ENCODE data around the gene WFDC5. TPM values are rescaled to one million over a fixed set of nuclear protein-coding genes. Genes with fewer than 3 reads are reported as not detected.
"Not testable (repeated sequence)": the region's sequence is repeated elsewhere in the genome, so short reads cannot be mapped to it uniquely, and the experiment has no call there.

WFDC5 gene
- total RNA-seq, 1 donor from 2014 or later, result not detected

DNA sequence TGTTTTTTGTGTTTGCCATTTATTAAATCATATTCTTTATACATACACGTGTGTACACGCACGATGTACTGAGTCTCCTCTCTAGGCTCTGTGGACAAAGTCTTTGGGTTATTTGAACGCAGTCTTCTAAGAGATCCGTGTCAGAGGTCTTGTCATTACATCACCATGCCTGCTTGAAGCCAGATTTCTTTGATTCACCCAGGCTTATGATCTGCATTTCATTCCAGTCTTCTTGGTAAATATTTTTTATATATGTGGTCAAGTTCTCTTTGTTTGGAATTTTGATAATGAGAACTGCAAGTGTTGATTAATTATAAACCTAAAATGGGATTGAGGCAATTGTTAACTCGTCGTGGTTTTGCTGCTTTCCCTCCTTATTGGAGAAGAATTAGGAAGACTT is 48.6 kb downstream of the WFDC5 start:
- H3K27me3 ChIP-seq (ENCODE audit: low read depth), result no peaks in the 10 kb centered on the region
- DNase-seq, result no peak
- no peaks in the 10 kb centered on the region for H3K9me3 ChIP-seq (replicated peaks)
- no peaks in the 10 kb centered on the region for H3K36me3 ChIP-seq
- no peak overlapping the region for H3K4me3 ChIP-seq
- intact Hi-C loops (cut with micrococcal nuclease), result no loop called here
- TF ChIP-seq, protein P1, sequence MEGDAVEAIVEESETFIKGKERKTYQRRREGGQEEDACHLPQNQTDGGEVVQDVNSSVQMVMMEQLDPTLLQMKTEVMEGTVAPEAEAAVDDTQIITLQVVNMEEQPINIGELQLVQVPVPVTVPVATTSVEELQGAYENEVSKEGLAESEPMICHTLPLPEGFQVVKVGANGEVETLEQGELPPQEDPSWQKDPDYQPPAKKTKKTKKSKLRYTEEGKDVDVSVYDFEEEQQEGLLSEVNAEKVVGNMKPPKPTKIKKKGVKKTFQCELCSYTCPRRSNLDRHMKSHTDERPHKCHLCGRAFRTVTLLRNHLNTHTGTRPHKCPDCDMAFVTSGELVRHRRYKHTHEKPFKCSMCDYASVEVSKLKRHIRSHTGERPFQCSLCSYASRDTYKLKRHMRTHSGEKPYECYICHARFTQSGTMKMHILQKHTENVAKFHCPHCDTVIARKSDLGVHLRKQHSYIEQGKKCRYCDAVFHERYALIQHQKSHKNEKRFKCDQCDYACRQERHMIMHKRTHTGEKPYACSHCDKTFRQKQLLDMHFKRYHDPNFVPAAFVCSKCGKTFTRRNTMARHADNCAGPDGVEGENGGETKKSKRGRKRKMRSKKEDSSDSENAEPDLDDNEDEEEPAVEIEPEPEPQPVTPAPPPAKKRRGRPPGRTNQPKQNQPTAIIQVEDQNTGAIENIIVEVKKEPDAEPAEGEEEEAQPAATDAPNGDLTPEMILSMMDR (IDR thresholded peaks at IDR 0.05; ENCODE audit: borderline replicate concordance), result no peak
- no peak overlapping the region for H3K27ac ChIP-seq (replicated peaks)
- no peaks in the 10 kb centered on the region for H3K4me1 ChIP-seq

DNA sequence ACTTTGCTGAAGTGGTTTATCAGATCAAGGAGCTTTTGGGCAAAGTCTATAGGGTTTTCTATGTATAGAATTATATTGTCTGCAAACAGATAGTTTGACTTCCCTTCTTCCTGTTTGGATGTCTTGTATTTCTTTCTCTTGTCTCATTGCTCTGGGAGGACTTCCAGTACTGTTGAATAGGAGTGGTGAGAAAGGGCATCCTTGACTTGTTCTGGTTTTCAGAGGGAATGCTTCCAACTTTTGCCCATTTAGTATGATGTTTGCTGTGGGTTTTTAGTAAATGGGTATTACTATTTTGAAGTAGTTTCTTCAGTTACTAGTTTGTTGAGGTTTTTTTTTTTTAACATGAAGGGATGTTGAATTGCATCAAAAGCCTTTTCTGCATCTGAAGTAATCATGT is 50.2 kb downstream of the WFDC5 start:
- Histone ChIP-seq H3K4me3 (no peak overlapping the region), H3K4me1 (no peaks in the 10 kb centered on the region)
- TF ChIP-seq, protein P1 (IDR thresholded peaks at IDR 0.05; ENCODE audit: borderline replicate concordance), result no peak

DNA sequence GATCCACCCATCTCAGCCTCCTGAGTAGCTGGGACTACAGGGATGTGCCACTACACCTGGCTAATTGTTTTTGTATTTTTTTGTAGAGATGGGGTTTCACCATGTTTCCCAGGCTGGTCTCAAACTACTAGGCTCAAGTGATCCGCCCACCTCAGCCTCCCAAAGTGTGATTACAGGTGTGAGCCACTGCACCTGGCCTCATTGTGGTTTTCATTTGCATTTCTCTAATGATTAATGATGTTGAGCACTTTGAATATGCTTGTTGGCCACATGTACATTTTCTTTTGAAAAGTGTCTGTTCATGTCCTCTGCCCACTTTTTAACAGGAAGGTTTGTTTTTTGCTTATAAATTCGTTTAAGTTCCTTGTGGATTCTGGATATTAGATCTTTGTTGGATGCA is 51.9 kb downstream of the WFDC5 start:
- DNase-seq; H3K4me3 ChIP-seq; H3K4me1 ChIP-seq; intact Hi-C loops (cut with micrococcal nuclease); H3K9me3 ChIP-seq (replicated peaks); H3K27me3 ChIP-seq (ENCODE audit: low read depth); H3K27ac ChIP-seq (replicated peaks); H3K36me3 ChIP-seq: not testable (repeated sequence)

More for the DNA sequence above, 50.2 kb downstream of the WFDC5 start:
- no peak overlapping the region for H3K27ac ChIP-seq (replicated peaks)
- H3K36me3 ChIP-seq, result no peaks in the 10 kb centered on the region
- H3K9me3 ChIP-seq (replicated peaks), result no peaks in the 10 kb centered on the region
- DNase-seq, result no peak
- intact Hi-C loops (cut with micrococcal nuclease), result no loop called here
- H3K27me3 ChIP-seq (ENCODE audit: low read depth), result no peaks in the 10 kb centered on the region

DNA sequence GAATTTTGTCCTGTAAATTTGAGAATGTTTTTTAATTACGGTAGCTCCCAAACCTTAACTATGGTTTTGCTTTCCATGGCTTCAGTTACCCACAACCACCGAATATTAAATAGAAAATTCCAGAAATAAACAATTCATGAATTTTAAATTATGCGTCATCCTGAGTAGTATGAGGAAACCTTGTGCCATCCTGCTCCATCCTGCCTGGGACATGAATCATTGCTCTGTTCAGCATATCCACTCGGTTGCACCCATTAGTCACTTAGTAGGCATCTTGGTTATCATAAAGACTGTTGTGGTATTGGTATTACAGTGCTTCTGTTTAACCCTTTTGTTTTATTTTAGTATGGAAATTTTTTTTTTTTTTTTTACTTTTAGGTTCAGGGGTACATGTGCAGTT is 53.7 kb downstream of the WFDC5 start:
- Histone ChIP-seq H3K4me1 (no peaks in the 10 kb centered on the region), H3K27me3 (ENCODE audit: low read depth) (no peaks in the 10 kb centered on the region), H3K27ac (replicated peaks) (no peak overlapping the region), H3K36me3 (peaks cover 7% of the 10 kb centered on the region), H3K4me3 (no peak overlapping the region), H3K9me3 (replicated peaks) (no peaks in the 10 kb centered on the region)
- DNase-seq, result no peak
- TF ChIP-seq, protein P1 (IDR thresholded peaks at IDR 0.05; ENCODE audit: borderline replicate concordance), result no peak
- intact Hi-C loops (cut with micrococcal nuclease), result no loop called here

DNA sequence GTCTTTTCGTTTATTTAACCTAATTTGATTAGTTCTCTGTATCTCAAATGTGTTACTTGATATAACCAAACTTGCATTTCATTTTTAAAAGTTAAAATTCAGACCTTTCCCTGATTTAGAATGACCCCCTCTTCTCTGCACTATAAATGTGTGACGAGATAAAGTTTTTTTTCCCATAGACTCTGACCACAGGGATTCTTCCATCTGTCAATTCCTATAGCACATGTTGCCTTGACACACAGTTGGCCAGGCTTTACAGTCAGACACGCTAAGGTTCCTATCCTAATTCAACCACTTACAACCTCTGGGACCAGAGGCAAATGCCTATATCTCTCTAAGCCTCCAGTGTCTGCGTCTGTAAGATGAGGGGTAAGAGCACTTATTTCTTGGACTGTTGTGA is 54.7 kb downstream of the WFDC5 start:
- Histone ChIP-seq H3K4me1 (no peaks in the 10 kb centered on the region), H3K27ac (replicated peaks) (no peak overlapping the region), H3K27me3 (ENCODE audit: low read depth) (no peaks in the 10 kb centered on the region), H3K36me3 (peaks cover 7% of the 10 kb centered on the region), H3K4me3 (no peak overlapping the region), H3K9me3 (replicated peaks) (no peaks in the 10 kb centered on the region)
- TF ChIP-seq, protein P1 (IDR thresholded peaks at IDR 0.05; ENCODE audit: borderline replicate concordance), result no peak
- intact Hi-C loops (cut with micrococcal nuclease), result no loop called here
- DNase-seq, result no peak

Other genes with a start within 250 kb of the WFDC5 start
- gene YWHAB, start 229.5 kb downstream of the WFDC5 start, total RNA-seq, result 106 TPM
- gene PABPC1L, start 205.1 kb downstream of the WFDC5 start, total RNA-seq, result 2.4 TPM
- 11.4 TPM for gene TOMM34, start 154.8 kb downstream of the WFDC5 start, total RNA-seq
- 9.8 TPM for gene STK4, start 148.7 kb downstream of the WFDC5 start, total RNA-seq
- 0.14 TPM for gene KCNS1, start 14.0 kb downstream of the WFDC5 start, total RNA-seq
- gene WFDC12, start 9.3 kb upstream of the WFDC5 start, total RNA-seq, result not detected
- gene PI3, start 59.7 kb upstream of the WFDC5 start, total RNA-seq, result not detected
- not detected for gene SEMG1, start 91.9 kb upstream of the WFDC5 start, total RNA-seq
- gene SEMG2, start 106.2 kb upstream of the WFDC5 start, total RNA-seq, result not detected
- gene SLPI, start 139.4 kb upstream of the WFDC5 start, total RNA-seq, result 1.8 TPM
- not detected for gene RBPJL, start 191.7 kb upstream of the WFDC5 start, total RNA-seq
- gene MATN4, start 193.1 kb upstream of the WFDC5 start, total RNA-seq, result not detected
- gene SDC4, start 233.2 kb upstream of the WFDC5 start, total RNA-seq, result 77.4 TPM
- gene SYS1, start 248.0 kb upstream of the WFDC5 start, total RNA-seq, result 20.8 TPM